GM19351 (cell line): ENCODE results near the gene GOLPH3L.
A peak's percentile ranks its signal among the peaks of the same experiment; 100 is the strongest.
"Not testable (repeated sequence)": the region's sequence is repeated elsewhere in the genome, so short reads cannot be mapped to it uniquely, and the experiment has no call there.

Source experiments
- ATAC-seq: cut with Tn5 transposase; IDR thresholded peaks from one replicate; pipeline ENCODE4 v1.9.1; 2021; ENCODE audit warnings: mild to moderate bottlenecking, moderate library complexity; ENCODE audit not compliant: unreplicated experiment

GOLPH3L gene

GRCh38 chr1:150660584-150660983, 36.4 kb downstream of the GOLPH3L start:
- ATAC-seq = no peak

- not testable (repeated sequence) for ATAC-seq
Observed at GRCh38 chr1:150657064-150657463, 39.9 kb downstream of the GOLPH3L start.

- not testable (repeated sequence) for ATAC-seq
Observed at GRCh38 chr1:150654635-150655034, 42.3 kb downstream of the GOLPH3L start.

- ATAC-seq = no peak
Observed at GRCh38 chr1:150650193-150650592, 46.8 kb downstream of the GOLPH3L start.

GRCh38 chr1:150649441-150650075, 47.4 kb downstream of the GOLPH3L start:
- no peak for ATAC-seq

- no peak for ATAC-seq
Observed at GRCh38 chr1:150642296-150642695, 54.7 kb downstream of the GOLPH3L start.

- not testable (repeated sequence) for ATAC-seq
Observed at GRCh38 chr1:150641126-150641815, 55.7 kb downstream of the GOLPH3L start.

GRCh38 chr1:150638430-150638829, 58.5 kb downstream of the GOLPH3L start:
- not testable (repeated sequence) for ATAC-seq

- ATAC-seq = not testable (repeated sequence)
Observed at GRCh38 chr1:150634839-150635622, 61.9 kb downstream of the GOLPH3L start.

GRCh38 chr1:150629115-150629928, 67.6 kb downstream of the GOLPH3L start, which contains the start of gene ENSA:
TSS of gene ENSA (minus strand) at chr1:150629612. CDS start at chr1:150629470, 142 bp downstream.
- peak; percentile 92 for ATAC-seq

GRCh38 chr1:150628766-150629114, 68.2 kb downstream of the GOLPH3L start:
- ATAC-seq = no peak

- ATAC-seq = no peak
Observed at GRCh38 chr1:150627826-150628410, 69.0 kb downstream of the GOLPH3L start.

- ATAC-seq = no peak
Observed at GRCh38 chr1:150626150-150626549, 70.8 kb downstream of the GOLPH3L start.

GRCh38 chr1:150624546-150624945, 72.4 kb downstream of the GOLPH3L start:
- ATAC-seq = not testable (repeated sequence)

GRCh38 chr1:150624134-150624533, 72.8 kb downstream of the GOLPH3L start:
- ATAC-seq = not testable (repeated sequence)

- no peak for ATAC-seq
Observed at GRCh38 chr1:150622303-150622975, 74.5 kb downstream of the GOLPH3L start.

- no peak for ATAC-seq
Observed at GRCh38 chr1:150621497-150622302, 75.3 kb downstream of the GOLPH3L start.

- ATAC-seq = no peak
Observed at GRCh38 chr1:150620919-150621318, 76.0 kb downstream of the GOLPH3L start.
